Fibroblast of lung (primary cell): ENCODE results near the gene HTRA3. TPM values are rescaled to one million over a fixed set of nuclear protein-coding genes. Genes with fewer than 3 reads are reported as not detected.

Experiments used
- DNase-seq, 2 donors: peaks; one replicate each; pipeline versions ENCODE4 v3.0.0 to v3.0.0-alpha.2; 2010; ENCODE audit warnings: low read depth in 2 of 2
- H2AFZ ChIP-seq: 2 replicates; pipeline ENCODE4 v1.5.1; 2012; ENCODE audit warnings: low read length, control low read depth, inconsistent platforms
- H3K27ac ChIP-seq: 2 replicates; pipeline ENCODE4 v1.5.1; 2011; ENCODE audit warnings: low read length, control low read depth; ENCODE audit not compliant: insufficient read depth
- H3K27me3 ChIP-seq: 2 replicates; pipeline ENCODE4 v1.5.1; 2011; ENCODE audit warnings: mild to moderate bottlenecking, low read length; ENCODE audit not compliant: control insufficient read depth, insufficient read depth
- H3K36me3 ChIP-seq: 2 replicates; pipeline ENCODE4 v1.5.1; 2011; ENCODE audit warnings: low read length; ENCODE audit not compliant: control insufficient read depth, insufficient read depth
- H3K4me1 ChIP-seq: 2 replicates; pipeline ENCODE4 v1.5.1; 2011; ENCODE audit warnings: low read length; ENCODE audit not compliant: control insufficient read depth, insufficient read depth; ENCODE audit errors: extremely low read depth
- H3K4me2 ChIP-seq: 2 replicates; pipeline ENCODE4 v1.5.1; 2011; ENCODE audit warnings: low read length, control low read depth; ENCODE audit not compliant: insufficient read depth; ENCODE audit errors: extremely low read depth
- H3K4me3 ChIP-seq, 4 experiments: fragments of 200-600 bp in 1 of 4; sonication (generic) in 1 of 4; replicated peaks in 1 of 4; 2 replicates each; pipeline ENCODE4 v1.5.1; 2011 to 2016; ENCODE audit warnings: low read length in 4 of 4, low read depth in 3 of 4, mild to moderate bottlenecking in 3 of 4, control low read depth in 2 of 4, inconsistent platforms in 1 of 4, mixed read lengths in 1 of 4; ENCODE audit not compliant: insufficient read depth in 1 of 4; ENCODE audit errors: control extremely low read depth in 1 of 4
- H3K79me2 ChIP-seq: 2 replicates; pipeline ENCODE4 v1.5.1; 2012; ENCODE audit warnings: mild to moderate bottlenecking, low read length, inconsistent platforms; ENCODE audit not compliant: control insufficient read depth, insufficient read depth
- H3K9ac ChIP-seq: 2 replicates; pipeline ENCODE4 v1.5.1; 2011; ENCODE audit warnings: mild to moderate bottlenecking, low read length, control low read depth; ENCODE audit not compliant: insufficient read depth
- H3K9me3 ChIP-seq: 2 replicates; pipeline ENCODE4 v1.5.1; 2012; ENCODE audit warnings: low read depth, low read length; ENCODE audit not compliant: control insufficient read depth, insufficient read depth
- H4K20me1 ChIP-seq: 2 replicates; pipeline ENCODE4 v1.5.1; 2011; ENCODE audit warnings: low read length; ENCODE audit not compliant: control insufficient read depth, insufficient read depth; ENCODE audit errors: extremely low read depth
- EZH2 ChIP-seq: IDR thresholded peaks from 2 replicates; pipeline ENCODE4 v1.5.1; 2012; ENCODE audit warnings: low read length, control low read depth, mild to moderate bottlenecking; ENCODE audit errors: missing control alignments
- polyA plus RNA-seq, 2 donors: library from polyadenylated mRNA; depleted of rRNA in 1 of 2; stranded (reverse) in 1 of 2; unstranded in 1 of 2; fragments of >200 nt; gene quantifications; 2 replicates each; pipeline ENCODE4 v1.2.1, GENCODE V29; 2011 to 2012; ENCODE audit warnings: missing spikeins in 1 of 2
- total RNA-seq: library from RNA; depleted of rRNA; stranded (reverse); fragments of >200 nt; gene quantifications from 2 replicates; pipeline ENCODE4 v1.2.1, GENCODE V29; 2014
- TF ChIP-seq, protein P1 (sequence below), 2 donors: IDR thresholded peaks in 1 of 2; conservative IDR thresholded peaks in 1 of 2; 1 replicate in 1 of 2; 2 replicates in 1 of 2; pipeline ENCODE4 v1.5.1; 2011 to 2012; ENCODE audit warnings: low read length in 2 of 2, control low read depth in 1 of 2, inconsistent platforms in 1 of 2, low read depth in 1 of 2, mild to moderate bottlenecking in 1 of 2

HTRA3 gene
- total and polyA plus RNA-seq, 2 donors (not counting 1 experiment from before 2014, with no cell fraction given): 2.8 to 3.5 TPM

DNA sequence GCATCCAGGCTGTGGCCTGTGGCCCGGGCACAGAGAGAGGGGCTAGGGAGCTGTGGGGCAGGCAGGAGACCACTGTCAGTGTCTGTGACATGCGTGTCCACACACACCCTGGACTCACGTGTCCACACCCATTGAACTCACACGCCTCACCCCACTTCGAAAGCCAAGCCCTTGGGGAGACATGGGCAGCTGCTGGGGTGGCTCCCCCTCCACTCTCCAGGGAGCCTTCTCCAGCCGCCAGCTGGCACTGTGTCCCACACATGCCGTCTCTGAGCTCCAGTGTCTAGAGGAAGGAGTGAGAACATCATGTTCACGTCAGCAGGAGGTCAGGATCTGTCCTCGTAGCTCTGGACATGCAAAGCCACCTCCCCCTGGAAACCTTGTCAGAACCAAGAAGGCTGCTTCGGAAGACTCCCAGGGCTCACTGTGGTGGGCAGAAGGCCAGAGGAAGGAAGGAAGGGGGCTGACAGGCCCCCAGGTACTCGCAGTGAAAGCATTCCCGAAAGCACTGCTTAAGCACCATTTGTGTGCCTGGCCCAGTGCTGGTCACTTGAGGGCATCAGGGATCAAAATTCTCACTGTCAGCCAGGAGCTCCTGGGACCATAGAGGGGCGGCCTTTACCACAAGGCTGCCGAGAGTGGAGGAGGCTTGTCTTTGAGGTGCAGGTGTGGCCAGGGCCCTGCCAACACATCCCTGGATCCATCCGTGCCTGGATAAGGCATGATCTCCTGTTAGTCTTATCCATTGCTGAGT is 61.4 kb downstream of the HTRA3 start:
- no peaks in the 10 kb centered on the region for H3K36me3 ChIP-seq
- peaks cover 9% of the 10 kb centered on the region for H3K27me3 ChIP-seq
- DNase-seq: peak in 1 of 2 donors; percentile 47
- H3K4me2 ChIP-seq: no peak overlapping the region
- H3K27ac ChIP-seq: no peak overlapping the region
- H3K4me3 ChIP-seq: no peak overlapping the region
- no peak overlapping the region for H3K9ac ChIP-seq
- no peaks in the 10 kb centered on the region for H3K9me3 ChIP-seq
- no peaks in the 10 kb centered on the region for H4K20me1 ChIP-seq
- no peaks in the 10 kb centered on the region for H3K79me2 ChIP-seq
- H2AFZ ChIP-seq: no peak overlapping the region
- H3K4me1 ChIP-seq: no peaks in the 10 kb centered on the region
- TF ChIP-seq, protein P1, sequence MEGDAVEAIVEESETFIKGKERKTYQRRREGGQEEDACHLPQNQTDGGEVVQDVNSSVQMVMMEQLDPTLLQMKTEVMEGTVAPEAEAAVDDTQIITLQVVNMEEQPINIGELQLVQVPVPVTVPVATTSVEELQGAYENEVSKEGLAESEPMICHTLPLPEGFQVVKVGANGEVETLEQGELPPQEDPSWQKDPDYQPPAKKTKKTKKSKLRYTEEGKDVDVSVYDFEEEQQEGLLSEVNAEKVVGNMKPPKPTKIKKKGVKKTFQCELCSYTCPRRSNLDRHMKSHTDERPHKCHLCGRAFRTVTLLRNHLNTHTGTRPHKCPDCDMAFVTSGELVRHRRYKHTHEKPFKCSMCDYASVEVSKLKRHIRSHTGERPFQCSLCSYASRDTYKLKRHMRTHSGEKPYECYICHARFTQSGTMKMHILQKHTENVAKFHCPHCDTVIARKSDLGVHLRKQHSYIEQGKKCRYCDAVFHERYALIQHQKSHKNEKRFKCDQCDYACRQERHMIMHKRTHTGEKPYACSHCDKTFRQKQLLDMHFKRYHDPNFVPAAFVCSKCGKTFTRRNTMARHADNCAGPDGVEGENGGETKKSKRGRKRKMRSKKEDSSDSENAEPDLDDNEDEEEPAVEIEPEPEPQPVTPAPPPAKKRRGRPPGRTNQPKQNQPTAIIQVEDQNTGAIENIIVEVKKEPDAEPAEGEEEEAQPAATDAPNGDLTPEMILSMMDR (conservative IDR thresholded peaks at IDR 0.05 in 1 of 2, IDR thresholded peaks at IDR 0.05 in 1 of 2; ENCODE audit: low read depth in 1 of 2, low read length in 2 of 2): no peak
- no peak for TF ChIP-seq EZH2

DNA sequence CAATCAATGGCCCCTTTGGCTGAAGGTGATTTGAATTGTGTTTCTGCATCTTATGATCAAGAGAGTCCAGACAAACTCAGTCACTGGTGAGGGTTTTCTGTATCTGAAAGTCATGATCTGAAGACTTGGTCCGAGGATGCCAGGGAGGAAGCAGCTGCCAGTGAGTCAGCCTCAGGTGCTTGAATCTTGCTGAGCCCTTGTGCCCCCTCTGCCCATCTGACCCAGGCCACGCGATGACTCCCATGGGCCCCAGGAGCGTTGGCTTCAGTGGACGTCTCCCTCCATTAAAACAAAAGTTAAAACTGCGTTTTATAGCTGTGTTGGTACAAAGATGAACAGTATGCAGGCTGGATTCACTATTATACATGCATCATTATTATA is 62.0 kb downstream of the HTRA3 start:
- no peak for DNase-seq
- no peaks in the 10 kb centered on the region for H3K4me1 ChIP-seq
- H3K4me3 ChIP-seq: no peak overlapping the region
- no peaks in the 10 kb centered on the region for H3K36me3 ChIP-seq
- no peak overlapping the region for H3K9ac ChIP-seq
- H2AFZ ChIP-seq: no peak overlapping the region
- no peaks in the 10 kb centered on the region for H4K20me1 ChIP-seq
- H3K4me2 ChIP-seq: no peak overlapping the region
- no peaks in the 10 kb centered on the region for H3K79me2 ChIP-seq
- TF ChIP-seq, protein P1 (conservative IDR thresholded peaks at IDR 0.05 in 1 of 2, IDR thresholded peaks at IDR 0.05 in 1 of 2; ENCODE audit: low read depth in 1 of 2, low read length in 2 of 2): no peak
- no peak for TF ChIP-seq EZH2
- peaks cover 10% of the 10 kb centered on the region for H3K27me3 ChIP-seq
- no peak overlapping the region for H3K27ac ChIP-seq
- H3K9me3 ChIP-seq: no peaks in the 10 kb centered on the region

DNA sequence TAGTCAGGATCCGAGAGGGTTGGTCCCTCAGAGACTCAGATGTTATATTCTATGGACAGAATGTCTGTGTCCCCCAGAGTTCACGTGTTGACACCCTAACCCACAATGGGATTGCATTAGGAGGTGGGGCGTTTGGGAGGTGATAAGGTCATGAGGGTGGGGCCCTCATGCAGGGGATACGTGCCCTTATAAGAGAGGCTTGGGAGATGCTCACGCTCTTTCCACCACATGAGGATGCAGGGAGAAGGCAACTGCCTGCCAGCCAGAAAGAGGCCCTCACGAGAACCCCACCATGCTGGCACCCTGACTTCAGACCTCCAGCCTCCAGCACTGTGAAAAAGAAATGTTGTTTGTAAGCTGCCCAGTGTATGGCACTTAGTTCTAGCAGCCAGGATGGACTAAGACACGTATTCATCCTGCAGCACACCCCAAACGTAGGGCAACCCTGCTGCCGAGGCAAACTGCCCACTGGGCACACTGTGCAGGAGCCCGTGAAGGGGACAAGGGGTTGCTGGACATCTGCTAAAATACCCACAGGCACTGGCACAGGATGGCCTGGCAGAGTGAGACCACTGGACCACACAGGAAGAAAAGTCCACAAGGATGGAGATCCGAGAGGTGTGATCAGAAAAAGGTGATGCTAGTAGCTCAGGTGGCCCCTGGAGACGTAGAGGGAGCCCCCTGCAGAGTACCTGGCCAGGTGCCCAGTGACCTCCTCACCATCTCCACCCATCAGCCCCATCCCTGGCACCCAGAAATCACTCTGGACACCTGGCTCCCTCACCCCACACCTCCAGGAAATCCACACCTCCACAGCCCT is 62.7 kb downstream of the HTRA3 start:
- no peak overlapping the region for H3K9ac ChIP-seq
- H3K36me3 ChIP-seq: no peaks in the 10 kb centered on the region
- no peak overlapping the region for H2AFZ ChIP-seq
- H3K9me3 ChIP-seq: no peaks in the 10 kb centered on the region
- H3K79me2 ChIP-seq: no peaks in the 10 kb centered on the region
- TF ChIP-seq, protein P1 (conservative IDR thresholded peaks at IDR 0.05 in 1 of 2, IDR thresholded peaks at IDR 0.05 in 1 of 2; ENCODE audit: low read depth in 1 of 2, low read length in 2 of 2): no peak
- TF ChIP-seq EZH2: no peak
- no peak overlapping the region for H3K4me2 ChIP-seq
- H3K4me3 ChIP-seq: no peak overlapping the region
- no peak for DNase-seq
- H3K27me3 ChIP-seq: peaks cover 11% of the 10 kb centered on the region
- no peak overlapping the region for H3K27ac ChIP-seq
- no peaks in the 10 kb centered on the region for H3K4me1 ChIP-seq
- H4K20me1 ChIP-seq: no peaks in the 10 kb centered on the region
